SW480 (cell line): ENCODE measurements around the gene ATRNL1.

Source experiments
- DNase-seq: peaks from one replicate; pipeline ENCODE4 v3.0.0-alpha.2; 2016; ENCODE audit warnings: low spot score

Gene ATRNL1

DNA sequence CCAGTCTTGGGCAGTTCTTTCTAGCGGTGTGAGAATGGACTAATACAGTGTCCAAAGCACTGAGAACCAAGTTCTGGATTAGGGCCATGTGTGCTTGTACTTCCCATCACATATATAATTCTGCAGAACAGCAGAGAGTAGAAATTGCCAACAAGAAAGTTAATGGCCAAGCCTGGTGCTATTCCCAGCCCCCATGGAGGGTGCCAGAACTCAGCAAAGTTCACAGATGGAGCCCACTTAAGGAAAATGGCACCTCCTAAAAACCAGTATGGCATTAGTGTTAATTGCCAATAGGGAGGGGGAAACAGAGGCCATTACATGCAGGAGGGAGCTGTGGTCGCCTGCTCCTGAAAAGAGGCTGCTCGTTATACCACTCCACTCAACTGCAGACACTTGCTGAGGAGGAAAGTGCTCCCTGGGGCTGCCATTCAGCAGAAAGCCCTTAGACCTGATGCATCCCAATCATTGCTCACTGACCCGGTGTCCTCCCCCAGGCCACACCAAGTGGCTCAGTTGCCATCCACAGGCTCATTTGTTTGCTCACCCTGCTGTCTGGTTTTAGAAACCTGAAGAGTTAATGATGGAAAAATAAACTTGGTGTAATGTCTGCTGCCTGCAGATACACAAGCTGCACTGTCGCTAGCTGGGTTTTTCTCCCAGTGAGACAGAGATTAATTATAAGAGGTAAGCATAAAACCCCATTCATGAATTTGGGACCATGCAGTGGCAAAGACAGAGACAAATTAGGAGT, 899.2 kb downstream of the ATRNL1 start:
- DNase-seq, result no peak

DNA sequence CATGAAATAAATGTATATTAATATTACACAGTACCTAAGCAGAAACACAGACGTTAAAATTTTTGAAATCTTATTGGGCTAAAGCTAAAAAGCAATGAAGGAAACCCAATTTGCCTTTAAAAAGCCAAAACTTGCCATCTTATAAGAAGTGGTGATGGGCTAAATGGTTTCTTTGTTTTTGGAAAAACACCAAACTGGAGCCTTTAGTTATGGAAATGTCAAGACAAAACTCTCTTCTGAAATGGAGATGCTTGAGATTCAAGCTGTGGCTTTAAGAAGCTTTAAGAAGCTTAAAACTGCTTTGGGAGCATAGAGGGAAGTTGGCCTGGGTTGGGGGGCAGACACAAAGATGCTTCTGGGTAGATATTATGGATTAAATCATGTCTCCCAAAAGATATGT, 902.9 kb downstream of the ATRNL1 start:
- DNase-seq, result no peak

DNA sequence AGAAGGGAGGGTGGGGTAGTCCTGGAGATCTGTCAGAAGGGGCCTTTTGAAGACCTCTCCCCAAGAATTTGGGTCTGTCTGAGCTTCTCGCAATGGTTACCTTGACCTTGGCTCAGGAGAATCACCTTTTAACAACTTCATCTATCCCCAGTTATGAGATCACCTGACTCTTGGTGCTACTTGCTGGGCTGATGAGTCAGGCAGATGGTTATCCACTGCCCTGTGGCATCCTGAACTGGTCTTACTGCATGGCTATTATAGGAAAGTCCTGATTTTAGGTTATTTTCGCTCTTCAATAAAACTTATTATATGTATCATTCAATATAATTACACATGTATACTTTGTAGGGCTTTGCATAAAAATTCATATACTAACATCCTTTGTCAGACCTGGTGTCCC, 905.1 kb downstream of the ATRNL1 start:
- DNase-seq, result no peak
